NCI-H82 treated with DMSO at 0.1 percent for 48 hours (cell line): ENCODE measurements around the gene IDH3G.
"Not testable (repeated sequence)": the region's sequence is repeated elsewhere in the genome, so short reads cannot be mapped to it uniquely, and the experiment has no call there.

Experiments used
- DNase-seq: peaks from one replicate; lab custom pipeline; 2025; ENCODE audit not compliant: unreplicated experiment; lab: John Stamatoyannopoulos, UW

Gene IDH3G

DNA sequence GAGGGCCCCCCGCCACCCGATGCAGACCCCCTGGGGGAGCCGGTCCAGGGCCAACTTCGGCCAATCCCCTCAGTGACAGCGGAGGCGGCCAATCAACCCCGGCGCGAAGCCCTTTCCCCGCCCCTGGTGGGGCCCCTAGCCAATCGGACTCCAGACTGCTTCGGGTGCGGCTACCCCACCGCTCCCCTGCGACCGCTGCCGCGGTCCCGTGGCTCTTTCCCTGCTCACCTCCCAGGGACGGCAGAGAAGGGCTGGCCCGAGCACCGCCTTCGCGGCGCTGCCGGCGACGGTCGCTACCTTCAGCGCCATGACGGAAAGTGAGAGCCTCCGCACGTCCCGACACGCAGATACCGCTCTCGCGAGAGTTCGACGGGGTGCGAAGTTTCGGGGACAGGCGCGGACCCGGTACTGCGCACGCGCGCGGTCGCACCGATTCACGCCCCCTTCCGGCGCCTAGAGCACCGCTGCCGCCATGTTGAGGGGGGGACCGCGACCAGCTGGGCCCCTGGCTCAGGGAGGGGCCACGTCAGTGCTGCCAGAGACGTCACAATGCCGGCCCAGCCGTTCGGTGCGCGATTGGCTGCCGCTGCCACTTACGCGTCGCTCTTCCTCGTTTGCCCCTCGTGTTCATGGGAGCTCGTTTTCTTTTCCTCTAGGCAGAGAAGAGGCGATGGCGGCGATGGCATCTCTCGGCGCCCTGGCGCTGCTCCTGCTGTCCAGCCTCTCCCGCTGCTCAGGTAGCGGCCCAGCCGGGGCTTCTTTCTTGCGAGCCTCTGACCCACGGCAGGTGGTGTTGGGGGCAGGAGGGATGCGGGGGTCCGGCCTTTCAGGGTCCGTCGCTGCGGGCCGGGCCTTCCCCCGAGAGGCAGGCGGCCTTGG is at the start of gene IDH3G, which contains the start of gene SSR4:
Gene IDH3G, minus strand, starts transcription at position 358 of the 879 bp plus-strand sequence. Its CDS starts 49 bp downstream, at position 309.
Gene SSR4, plus strand, starts transcription at position 651 of the 879 bp plus-strand sequence. Its CDS starts 20 bp downstream, at position 671.
- peak; percentile 88 for DNase-seq

DNA sequence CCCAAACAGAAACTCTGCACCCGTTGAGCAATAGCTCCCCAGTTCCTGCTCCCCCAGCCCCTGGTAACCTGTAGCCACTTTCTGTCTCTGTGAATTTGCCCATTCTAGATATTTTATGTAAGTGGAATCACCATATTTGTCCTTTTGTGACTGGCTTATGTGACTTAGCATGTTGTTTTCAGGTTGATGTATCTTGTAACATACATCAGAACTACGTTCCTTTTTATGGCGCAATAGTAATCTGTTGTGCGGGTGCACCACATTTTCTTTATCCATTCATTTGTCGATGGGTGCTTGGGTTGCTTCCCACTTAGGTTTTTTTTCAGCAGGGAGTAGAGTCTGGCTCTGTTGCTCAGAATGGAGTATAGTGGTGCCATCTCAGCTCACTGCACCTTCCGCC is 42.7 kb upstream of the IDH3G start:
- no peak for DNase-seq

DNA sequence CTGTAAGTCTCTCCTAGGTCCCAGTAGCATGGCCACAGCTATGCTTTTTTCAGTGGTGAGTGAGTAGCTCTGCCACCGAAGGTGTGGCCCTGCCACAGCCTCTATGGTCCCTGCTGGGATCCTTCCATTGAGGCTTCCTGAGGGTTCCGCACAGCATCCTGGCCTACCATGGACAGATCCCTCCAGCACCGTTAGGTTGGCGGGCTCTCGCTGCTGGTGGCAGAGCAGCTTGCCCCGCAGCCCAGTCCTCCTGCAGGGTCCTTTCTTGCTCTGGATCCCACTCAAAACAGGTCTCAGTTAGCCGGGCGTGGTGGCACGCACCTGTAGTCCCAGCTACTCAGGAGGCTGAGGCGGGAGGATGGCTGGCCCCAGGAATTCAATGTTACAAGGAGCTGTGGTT is 38.6 kb upstream of the IDH3G start:
- no peak for DNase-seq

DNA sequence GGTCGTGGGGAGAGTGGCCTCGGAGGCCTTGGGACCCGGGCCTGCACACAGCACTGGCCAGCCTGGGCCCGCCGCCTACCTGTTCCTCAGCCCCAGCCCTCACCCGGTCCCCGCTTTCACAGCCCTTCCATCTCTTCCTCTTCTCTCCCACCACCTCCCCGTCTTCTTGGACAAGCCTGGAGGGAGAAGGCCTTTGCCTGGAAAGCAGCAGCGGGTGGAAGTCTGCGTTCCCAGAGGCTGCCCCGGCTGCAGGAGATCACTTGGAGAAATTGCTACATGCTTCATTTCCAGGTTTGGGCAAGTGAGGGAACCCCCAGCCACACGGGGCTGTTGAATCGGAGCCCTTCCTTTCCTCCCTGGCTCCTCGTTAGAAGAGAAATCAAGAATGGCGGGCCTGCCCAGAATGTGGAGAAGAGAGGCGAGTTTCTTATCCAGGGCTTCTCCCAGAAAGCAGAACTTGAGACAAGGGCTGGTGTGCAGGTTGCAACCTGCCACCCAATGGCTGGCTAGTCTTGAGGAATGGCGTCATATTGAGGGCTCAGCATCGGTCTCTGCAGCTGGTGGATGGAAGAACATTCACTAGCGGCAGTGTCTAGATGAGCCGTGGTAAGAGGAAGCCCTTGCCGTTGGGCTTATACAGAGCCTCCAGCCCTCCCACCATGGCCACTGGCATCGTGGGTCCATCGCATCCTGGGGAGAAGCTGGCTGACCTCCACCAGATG is 37.4 kb upstream of the IDH3G start:
- no peak for DNase-seq

DNA sequence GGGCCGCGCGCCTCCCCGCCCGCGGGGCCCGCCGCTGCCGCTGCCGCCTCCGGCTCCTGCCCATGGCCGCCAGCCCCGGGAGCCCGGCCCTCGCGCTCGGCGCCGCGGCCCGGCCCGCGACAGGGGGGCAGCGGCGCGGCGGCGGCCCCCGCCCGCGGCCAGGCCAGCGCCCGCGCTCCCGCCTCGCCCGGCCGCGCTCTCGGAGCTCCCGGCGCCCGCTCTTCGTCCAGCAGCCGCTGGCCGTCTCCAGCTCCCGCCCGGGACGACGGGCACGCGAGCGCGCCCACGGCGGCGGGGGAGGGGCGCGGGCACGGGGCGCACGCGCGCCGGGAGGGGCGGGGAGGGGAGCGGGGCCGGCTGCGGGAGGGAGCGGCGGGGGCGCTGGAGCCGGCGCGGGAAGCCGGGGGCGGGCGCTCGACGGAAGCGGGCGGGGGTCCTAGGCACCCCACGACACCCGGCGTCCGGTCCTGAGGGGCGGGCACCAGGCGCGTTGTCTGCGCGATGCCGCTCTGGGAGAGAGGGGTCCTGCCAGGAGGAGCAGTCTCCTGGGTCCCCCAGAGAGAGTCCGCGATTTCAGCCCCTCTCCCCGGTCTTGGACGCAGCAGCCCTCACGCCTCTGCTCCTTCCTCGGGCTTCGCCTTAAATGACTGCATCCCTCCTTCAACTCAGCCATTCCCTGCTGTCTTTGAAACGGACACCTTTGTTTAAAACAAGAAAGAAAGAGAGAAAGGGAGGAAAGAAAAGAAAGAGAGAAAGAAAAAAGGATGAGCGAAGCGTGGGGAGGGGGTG is 36.7 kb upstream of the IDH3G start:
- DNase-seq, result no peak

DNA sequence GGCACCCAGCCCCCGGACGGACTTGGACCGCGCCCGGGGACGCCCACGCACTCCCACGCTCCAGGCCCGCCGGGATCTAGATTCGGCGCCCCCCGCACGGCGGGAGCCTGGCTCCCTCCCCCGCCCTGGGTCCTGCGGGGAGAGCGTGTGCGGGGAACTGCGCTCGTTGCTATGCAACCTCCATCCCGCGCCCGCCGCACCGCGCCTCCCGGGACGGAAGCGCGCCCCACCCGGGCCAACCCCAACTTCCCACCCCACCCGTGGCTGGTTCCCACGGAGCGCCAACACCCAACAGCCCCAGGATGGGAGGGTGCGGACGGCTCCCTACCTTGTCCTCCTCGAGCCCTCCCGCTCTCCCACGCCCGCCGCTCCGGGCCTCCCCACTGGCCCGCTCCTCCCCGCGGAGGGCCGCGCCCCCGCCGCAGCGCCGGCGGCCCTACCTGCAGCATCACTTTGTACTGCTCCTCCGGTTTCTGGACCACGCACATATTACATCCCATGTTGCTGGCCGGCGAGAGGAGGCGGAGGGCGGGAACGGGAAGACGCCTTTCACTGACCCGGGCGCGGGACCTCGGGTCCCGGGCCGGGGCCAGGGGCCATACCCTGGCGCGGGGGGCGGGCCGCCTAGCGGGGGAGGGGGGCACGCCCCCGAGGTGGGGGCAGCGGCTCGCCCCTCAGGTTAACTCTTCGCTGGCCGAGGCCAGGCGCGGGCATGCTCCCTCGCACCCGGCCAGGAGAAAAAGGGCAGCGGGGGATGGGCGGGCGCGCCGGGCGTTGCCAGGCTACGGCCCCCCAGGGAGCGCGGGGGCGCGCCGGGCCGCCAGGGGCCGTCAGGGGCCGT is 35.8 kb upstream of the IDH3G start, which contains the start of gene PDZD4:
Gene PDZD4, minus strand, starts transcription at position 746 of the 841 bp plus-strand sequence. Its CDS starts 246 bp downstream, at position 500.
- DNase-seq, result no peak

DNA sequence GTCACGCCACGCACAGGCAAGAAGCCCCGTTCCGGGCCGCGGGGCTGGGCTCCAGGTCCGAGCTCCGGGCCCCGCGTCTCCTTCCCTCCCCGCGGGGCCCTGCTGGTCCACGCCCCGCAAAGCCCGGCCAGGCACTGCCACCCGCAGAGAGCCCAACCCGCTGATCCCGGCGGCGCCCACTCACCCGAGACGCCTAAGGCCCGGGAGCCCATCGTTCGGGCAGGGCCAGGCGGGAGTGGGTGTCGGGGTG is 35.3 kb upstream of the IDH3G start:
- DNase-seq, result no peak

DNA sequence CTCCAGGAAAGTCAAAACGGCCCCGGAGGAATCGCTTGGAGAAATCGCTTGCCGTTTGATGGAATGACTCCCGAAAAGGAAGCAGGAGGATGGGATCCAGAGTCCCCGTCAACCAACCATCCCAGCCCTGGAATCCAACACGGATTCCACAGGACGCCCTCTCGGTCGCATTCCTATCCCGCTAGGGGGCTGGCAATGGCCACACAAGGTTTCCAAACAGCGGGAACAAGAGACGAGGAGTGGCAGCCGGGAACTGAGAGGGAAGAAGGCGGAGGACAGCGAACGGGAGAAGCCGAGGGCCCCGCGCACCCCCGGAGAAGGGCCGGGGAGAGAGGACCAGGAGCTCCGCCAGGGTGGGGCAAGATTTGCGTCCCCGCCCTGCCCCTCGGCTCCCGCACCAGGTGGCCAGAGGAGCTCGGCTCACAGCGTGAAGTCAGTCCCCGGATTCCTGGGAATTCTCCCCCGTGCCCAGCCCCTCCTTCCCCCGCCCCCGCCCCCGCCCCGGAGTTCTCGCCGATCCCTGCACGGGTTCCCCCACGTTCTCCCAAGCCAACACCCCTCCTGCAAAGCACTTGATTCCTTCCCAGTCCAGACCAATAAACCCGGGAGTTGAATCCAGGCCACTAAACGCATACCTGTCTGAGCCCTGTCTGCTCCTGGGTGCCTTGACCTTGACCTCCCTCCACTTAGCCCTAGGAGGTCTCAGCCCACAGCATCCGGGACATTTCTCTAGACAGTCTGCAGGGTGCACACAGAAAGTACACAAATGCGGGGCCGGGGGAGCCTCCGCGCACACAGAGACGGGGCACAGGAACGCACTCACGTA is 34.8 kb upstream of the IDH3G start:
- no peak for DNase-seq

DNA sequence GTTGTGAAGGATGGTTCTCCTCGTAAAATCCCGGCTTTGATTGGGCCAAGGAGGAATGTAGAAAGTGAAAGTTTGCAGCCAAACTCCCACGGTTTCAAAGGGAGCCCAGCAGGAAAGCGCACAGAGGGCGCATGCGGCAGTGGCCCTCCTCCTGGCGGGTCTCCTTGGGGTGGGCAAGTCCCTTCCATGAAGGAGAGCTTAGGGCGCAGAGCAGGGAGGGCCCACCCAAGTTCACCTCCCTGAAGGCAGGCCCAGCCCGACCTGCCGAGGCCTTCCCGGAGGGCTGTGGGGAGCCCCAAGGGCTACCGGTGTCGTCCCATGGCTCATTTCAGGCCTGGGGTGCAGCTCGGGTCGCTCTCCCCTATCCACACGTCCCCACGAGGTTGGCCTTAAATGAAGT is 34.1 kb upstream of the IDH3G start:
- no peak for DNase-seq

DNA sequence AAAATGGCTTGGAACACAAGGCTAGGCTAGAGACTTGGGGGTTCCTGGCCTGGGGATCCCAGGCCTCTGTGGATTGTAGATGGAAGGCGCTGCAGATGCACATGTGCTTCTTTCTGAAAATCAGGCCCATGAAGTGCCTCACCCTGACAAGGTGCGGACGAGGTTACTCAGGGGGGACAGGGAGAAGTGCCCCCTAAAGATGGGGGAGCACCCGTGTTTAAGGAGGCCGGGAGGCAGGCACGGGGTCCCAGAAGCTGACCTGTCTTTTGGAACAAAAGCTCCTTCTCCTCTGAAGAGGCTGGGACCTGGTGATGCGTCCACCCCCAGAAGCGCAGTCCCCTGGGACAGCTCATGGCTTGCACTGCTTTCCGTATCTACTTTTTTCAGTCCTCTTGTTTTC is 33.7 kb upstream of the IDH3G start:
- no peak for DNase-seq

DNA sequence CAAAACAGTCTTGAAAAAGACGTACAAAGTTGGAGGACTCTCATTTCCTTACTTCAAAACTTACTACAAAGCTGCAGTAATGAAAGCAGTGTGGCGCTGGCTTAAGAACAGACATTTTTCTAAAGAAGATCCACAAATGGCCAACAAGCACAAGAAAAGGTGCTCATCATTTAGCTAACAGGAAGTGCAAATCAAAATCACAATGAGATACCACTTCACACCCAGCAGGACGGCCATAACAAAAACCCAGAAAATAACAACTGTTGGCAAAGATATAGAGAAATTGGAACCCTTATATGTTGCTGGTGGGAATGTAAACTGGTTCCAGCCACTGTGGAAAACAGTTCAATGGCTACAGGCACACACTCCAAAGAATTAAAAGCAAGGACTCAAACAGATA is 32.8 kb upstream of the IDH3G start:
- no peak for DNase-seq

DNA sequence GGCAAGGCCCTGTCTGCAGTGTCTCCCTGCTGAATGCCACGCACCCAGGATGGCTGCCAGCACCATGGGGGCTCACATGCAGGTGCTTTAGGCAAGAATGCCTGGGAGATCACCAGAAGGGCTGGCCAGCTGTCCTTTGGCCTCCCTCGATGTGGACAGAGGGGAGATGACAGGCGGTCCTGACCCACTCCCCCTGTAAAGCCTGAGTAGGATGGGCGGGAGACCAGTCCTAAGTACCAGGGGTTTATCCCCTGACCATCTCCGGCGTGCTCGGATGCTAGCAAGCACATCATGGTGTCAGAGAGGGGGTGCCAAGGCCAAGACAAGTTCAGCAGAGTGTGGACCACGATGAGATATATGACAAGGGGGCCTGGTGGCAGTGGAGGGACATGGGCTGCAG is 30.9 kb upstream of the IDH3G start:
- DNase-seq, result no peak

DNA sequence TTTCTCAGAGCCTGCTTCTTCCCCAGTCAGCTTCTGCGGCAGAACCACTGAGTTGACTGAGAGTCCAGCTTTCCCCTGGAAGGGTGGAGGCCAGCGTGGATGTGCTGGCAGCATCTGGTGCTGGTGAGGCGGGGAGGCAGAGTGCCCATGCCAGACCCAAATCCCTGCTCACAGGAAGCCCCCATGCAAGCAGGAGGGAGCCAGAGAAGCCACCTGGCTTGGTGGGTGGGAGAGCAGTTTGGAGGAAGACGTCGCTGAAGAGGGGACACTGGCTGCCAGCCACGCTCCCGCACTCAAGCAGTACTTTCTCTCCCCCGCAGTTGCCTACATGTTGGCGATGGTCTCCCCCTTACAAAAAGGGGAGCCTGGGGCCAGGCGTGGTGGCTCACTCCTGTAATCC is 30.2 kb upstream of the IDH3G start:
- no peak for DNase-seq

DNA sequence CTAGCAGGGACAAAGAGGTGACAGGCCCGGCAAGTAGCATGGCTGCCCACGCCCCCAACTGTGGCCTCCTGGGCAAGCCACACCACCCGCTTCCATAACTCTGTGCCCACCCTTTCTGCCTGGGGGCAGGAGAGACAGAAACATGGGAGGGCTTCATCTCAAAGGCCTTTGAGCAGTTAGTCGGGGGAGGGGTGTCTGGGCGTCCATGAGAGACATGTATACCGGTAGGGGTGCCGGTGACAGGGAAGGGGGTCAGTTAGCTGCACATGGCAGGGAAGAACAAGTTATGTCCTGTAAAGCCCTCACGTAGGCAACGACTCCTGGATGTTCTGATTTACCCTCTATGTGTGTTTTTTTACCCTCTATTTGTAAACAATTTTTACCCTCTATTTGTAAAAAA is 26.9 kb upstream of the IDH3G start:
- DNase-seq, result no peak

DNA sequence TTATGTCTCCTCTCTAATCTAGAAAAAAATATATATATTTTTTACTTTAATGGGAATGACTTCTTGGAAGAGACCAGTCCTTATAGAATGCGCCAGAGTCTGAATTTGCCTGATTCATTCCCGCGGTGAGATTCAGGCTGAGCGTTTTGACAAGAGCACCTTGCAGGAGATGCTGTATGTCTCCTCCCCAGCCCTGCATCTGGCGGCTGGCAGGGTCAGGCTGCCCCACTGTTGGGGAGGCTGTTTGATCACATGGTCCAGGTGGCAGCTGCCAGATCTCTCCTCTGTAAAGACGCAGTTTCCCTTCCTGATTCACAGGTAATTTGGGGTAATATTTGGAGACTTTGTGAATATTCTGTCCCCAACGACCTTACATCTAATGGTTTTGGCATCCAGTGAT is 26.4 kb upstream of the IDH3G start:
- no peak for DNase-seq

DNA sequence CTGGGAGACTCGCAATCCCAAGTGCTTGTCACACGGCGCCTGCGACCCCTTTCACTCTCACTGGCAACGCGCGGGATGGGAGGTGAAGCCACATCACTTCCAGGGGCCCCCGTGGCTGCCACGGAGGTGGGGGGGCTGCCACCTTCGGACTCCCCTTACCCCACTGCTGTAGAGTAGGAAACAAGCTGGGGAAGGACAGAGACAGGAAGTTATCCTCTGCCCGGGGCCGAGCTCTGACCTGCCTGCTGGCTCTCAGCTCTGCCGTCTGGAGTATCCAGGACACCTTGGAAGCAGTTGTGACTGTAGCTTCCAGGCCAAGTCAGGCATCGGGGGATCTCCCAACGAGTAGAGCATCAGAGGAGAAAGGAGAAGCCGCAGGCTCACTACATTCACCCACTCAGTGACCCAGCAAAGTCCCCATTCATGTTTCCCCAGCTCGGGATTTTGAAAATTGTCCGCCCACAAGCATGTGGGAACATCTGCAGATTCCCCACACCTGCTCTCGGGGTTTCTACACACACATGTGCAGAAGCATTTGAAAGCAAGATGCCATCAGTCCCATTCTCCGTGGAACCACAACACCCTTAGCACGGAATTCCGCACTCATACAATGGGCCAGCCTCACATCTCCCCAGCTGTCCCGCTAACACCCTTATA is 25.3 kb upstream of the IDH3G start:
- DNase-seq, result no peak

DNA sequence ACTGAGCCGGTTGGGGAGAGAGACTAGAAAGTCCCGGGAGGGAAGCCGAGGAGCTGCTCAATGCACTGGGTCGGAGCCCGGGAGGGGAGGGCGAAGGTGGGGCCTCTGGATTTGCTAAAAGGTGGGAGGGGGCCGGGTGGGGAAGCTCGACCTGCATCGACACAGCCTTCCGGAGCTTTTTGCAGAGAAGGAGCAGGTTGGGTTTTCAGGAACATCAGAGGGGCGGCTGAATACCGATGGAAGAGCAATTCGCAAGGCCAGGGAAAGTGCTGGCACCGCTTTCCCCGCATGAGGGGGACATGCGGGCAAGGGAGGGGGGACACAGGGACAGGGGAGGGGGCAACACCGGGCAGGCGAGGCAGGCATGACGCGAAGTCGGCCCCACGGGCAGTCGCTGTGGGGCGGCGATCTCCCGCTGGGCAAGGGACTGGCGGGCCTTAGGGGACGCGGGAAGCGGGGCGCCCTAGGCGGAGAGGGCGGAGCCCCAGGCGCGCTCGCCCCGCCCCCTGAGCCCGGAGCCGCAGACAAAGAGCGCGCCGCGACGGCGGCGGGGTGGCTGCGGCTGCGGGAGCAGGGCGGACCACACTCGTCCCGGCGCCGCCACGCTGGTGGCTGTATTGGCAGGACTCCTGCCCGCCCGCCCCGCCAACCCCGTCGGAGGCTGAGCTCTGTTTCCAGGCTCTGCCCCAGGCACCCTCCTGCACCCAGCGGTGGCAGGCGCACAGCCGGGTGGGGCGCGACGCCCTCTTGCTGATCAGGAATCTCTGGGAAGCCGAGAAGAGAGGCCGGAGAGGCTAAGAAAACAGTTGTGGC is 24.6 kb upstream of the IDH3G start:
- no peak for DNase-seq

DNA sequence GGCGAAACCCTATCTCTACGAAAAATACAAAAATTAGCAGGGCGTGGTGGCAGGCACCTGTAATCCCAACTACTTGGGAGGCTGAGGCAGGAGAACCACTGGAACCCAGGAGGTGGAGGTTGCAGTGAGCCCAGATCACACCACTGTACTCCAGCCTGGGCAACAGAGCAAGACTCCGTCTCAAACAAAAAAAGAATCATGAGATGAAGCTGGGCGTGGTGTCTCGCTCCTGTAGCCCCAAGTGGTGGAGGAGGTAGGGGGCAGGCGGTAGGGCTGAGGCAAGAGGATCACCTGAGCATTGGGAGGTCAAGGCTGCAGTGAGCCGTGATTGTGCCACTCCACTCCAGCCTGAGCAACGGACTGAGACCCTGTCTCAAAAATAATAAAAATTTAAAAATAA is 23.9 kb upstream of the IDH3G start:
- not testable (repeated sequence) for DNase-seq
